ENCODE results near the gene SVOP.

The SVOP gene

DNA sequence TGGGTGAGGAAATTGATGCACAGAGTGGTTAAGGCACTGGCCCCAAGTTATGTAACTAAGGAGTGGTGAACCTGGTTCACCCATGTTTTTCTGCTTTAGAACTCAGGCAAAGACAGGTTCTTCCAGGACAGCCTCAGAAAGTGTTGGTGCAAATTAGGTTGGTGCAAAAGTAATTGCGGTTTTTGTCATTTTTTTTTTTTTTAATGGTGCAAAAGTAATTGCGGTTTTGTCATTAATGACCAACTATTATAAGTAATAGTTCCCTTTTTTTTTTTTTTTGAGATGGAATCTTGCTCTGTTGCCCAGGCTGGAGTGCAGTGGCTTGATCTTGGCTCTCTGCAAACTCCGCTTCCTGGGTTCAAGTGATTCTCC, 158.3 kb downstream of the SVOP start:
- Histone ChIP-seq H3K4me2 (ENCODE audit: low read length) (peak overlapping the region; percentile 56), H3K36me3 (ENCODE audit: control insufficient read depth, low read length) (no peaks in the 10 kb centered on the region), H3K4me1 (ENCODE audit: control insufficient read depth, low read length) (peaks cover 43% of the 10 kb centered on the region), H3K27me3 (ENCODE audit: control insufficient read depth, low read length) (0 out of 2 replicates have a peak, but pooled peaks cover 5% of the 10 kb centered on the region), H4K20me1 (ENCODE audit: control insufficient read depth, insufficient read depth, low read depth, low read length) (no peaks in the 10 kb centered on the region), H3K27ac (ENCODE audit: low read depth, low read length) (0 out of 2 replicates have a peak overlapping the region, but pooled peaks have one; percentile 12), H3K4me3 (ENCODE audit: low read length) (no peak overlapping the region; the same call in 1 of the 2 replicates), H3K9me2 (replicated peaks; ENCODE audit: control insufficient read depth, low read length) (no peaks in the 10 kb centered on the region), H3K9me3 (ENCODE audit: control insufficient read depth, insufficient read depth, low read length) (no peaks in the 10 kb centered on the region), H3F3A (ENCODE audit: control insufficient read depth, insufficient read depth) (peaks cover 8% of the 10 kb centered on the region), H3K79me2 (ENCODE audit: control insufficient read depth, low read length) (peaks cover 2% of the 10 kb centered on the region; the same call in 1 of the 2 replicates)
- no peak for TF ChIP-seq CTCF (IDR thresholded peaks at IDR 0.05; ENCODE audit: low read depth, low read length, poor library complexity, severe bottlenecking)
- TF ChIP-seq EZH2phosphoT487 (IDR thresholded peaks at IDR 0.05; ENCODE audit: borderline replicate concordance, low read length), result no peak

- Histone ChIP-seq H4K20me1 (ENCODE audit: control insufficient read depth, insufficient read depth, low read depth, low read length) (no peaks in the 10 kb centered on the region), H3K4me2 (ENCODE audit: low read length) (peak overlapping the region; percentile 56), H3K4me1 (ENCODE audit: control insufficient read depth, low read length) (peaks cover 43% of the 10 kb centered on the region), H3K27me3 (ENCODE audit: control insufficient read depth, low read length) (0 out of 2 replicates have a peak, but pooled peaks cover 5% of the 10 kb centered on the region), H3K36me3 (ENCODE audit: control insufficient read depth, low read length) (no peaks in the 10 kb centered on the region), H3F3A (ENCODE audit: control insufficient read depth, insufficient read depth) (peaks cover 8% of the 10 kb centered on the region), H3K9me3 (ENCODE audit: control insufficient read depth, insufficient read depth, low read length) (no peaks in the 10 kb centered on the region), H3K27ac (ENCODE audit: low read depth, low read length) (peak overlapping the region; percentile 12), H3K9me2 (replicated peaks; ENCODE audit: control insufficient read depth, low read length) (no peaks in the 10 kb centered on the region), H3K79me2 (ENCODE audit: control insufficient read depth, low read length) (peaks cover 3% of the 10 kb centered on the region), H3K4me3 (ENCODE audit: low read length) (peak overlapping the region; percentile 24; the same call in 1 of the 2 replicates)
- TF ChIP-seq EZH2phosphoT487 (IDR thresholded peaks at IDR 0.05; ENCODE audit: borderline replicate concordance, low read length), result no peak
- no peak for TF ChIP-seq CTCF (IDR thresholded peaks at IDR 0.05; ENCODE audit: low read depth, low read length, poor library complexity, severe bottlenecking)
These were observed 158.8 kb downstream of the SVOP start for GRCh38 chr12:108861878-108862587.

DNA sequence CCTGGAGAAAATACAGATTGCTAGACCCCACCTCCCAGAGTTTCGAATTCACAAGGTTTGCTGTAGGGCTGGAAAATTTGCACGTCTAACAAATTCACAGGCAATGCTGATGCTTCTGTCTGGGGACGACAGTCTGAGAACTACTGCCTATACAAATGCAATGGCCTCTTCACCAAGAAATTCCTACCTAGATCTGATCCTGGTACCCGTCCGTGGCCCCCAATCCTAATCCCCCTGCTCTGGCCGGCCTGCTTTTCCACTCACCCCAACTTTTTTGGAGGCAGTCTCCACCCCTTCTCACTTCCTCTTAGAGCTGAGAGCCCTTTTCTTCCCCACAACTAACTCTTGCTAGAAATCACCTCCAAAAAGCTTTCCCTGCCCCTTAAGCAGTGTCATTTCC, 160.4 kb downstream of the SVOP start:
- Histone ChIP-seq H3K4me3 (ENCODE audit: low read length) (no peak overlapping the region), H3F3A (ENCODE audit: control insufficient read depth, insufficient read depth) (peaks cover 8% of the 10 kb centered on the region), H3K4me1 (ENCODE audit: control insufficient read depth, low read length) (peaks cover 55% of the 10 kb centered on the region), H3K36me3 (ENCODE audit: control insufficient read depth, low read length) (no peaks in the 10 kb centered on the region), H3K9me3 (ENCODE audit: control insufficient read depth, insufficient read depth, low read length) (no peaks in the 10 kb centered on the region), H3K9me2 (replicated peaks; ENCODE audit: control insufficient read depth, low read length) (no peaks in the 10 kb centered on the region), H4K20me1 (ENCODE audit: control insufficient read depth, insufficient read depth, low read depth, low read length) (no peaks in the 10 kb centered on the region), H3K79me2 (ENCODE audit: control insufficient read depth, low read length) (peaks cover 19% of the 10 kb centered on the region), H3K27me3 (ENCODE audit: control insufficient read depth, low read length) (0 out of 2 replicates have a peak, but pooled peaks cover 5% of the 10 kb centered on the region), H3K27ac (ENCODE audit: low read depth, low read length) (no peak overlapping the region), H3K4me2 (ENCODE audit: low read length) (peak overlapping the region; percentile 33)
- TF ChIP-seq EZH2phosphoT487 (IDR thresholded peaks at IDR 0.05; ENCODE audit: borderline replicate concordance, low read length) (no peak), CTCF (IDR thresholded peaks at IDR 0.05; ENCODE audit: low read depth, low read length, poor library complexity, severe bottlenecking) (no peak)

All from DOHH2 (cell line).